DOHH2 (cell line): ENCODE measurements around the gene RCAN2.

Experiments
- H3F3A ChIP-seq: fragments of 200-600 bp; sonication (generic), shearing (Covaris generic); 2 replicates; pipeline ENCODE4 v1.6.0; 2016; ENCODE audit warnings: antibody characterized with exemption, mild to moderate bottlenecking; ENCODE audit not compliant: control insufficient read depth, insufficient read depth
- H3K27ac ChIP-seq: fragments of 200-600 bp; sonication (generic); 2 replicates; pipeline ENCODE4 v1.5.1; 2014; ENCODE audit warnings: low read depth, mild to moderate bottlenecking, low read length, moderate library complexity
- H3K27me3 ChIP-seq: fragments of 200-600 bp; sonication (generic); 2 replicates; pipeline ENCODE4 v1.6.1; 2014; ENCODE audit warnings: mild to moderate bottlenecking, low read length, mixed read lengths; ENCODE audit not compliant: control insufficient read depth
- H3K36me3 ChIP-seq: fragments of 200-600 bp; sonication (generic); 2 replicates; pipeline ENCODE4 v1.6.1; 2014; ENCODE audit warnings: mild to moderate bottlenecking, low read length, moderate library complexity, mixed read lengths; ENCODE audit not compliant: control insufficient read depth
- H3K4me1 ChIP-seq: fragments of 200-600 bp; sonication (generic); 2 replicates; pipeline ENCODE4 v1.6.1; 2014; ENCODE audit warnings: mild to moderate bottlenecking, low read length, mixed read lengths; ENCODE audit not compliant: control insufficient read depth
- H3K4me2 ChIP-seq: fragments of 200-600 bp; sonication (generic); 2 replicates; pipeline ENCODE4 v1.6.0; 2014; ENCODE audit warnings: mild to moderate bottlenecking, low read length, moderate library complexity
- H3K4me3 ChIP-seq: fragments of 200-600 bp; sonication (generic); 2 replicates; pipeline ENCODE4 v1.5.1; 2014; ENCODE audit warnings: mild to moderate bottlenecking, low read length, mixed read lengths
- H3K79me2 ChIP-seq: fragments of 200-600 bp; sonication (generic); 2 replicates; pipeline ENCODE4 v1.6.1; 2014; ENCODE audit warnings: mild to moderate bottlenecking, low read length, mixed read lengths; ENCODE audit not compliant: control insufficient read depth
- H3K9me2 ChIP-seq: fragments of 200-600 bp; sonication (generic); replicated peaks from 2 replicates; pipeline ENCODE4 v1.6.1; 2014; ENCODE audit warnings: mild to moderate bottlenecking, low read length, mixed read lengths; ENCODE audit not compliant: control insufficient read depth
- H3K9me3 ChIP-seq: fragments of 200-600 bp; sonication (generic); 2 replicates; pipeline ENCODE4 v1.6.1; 2014; ENCODE audit warnings: antibody characterized with exemption, low read length, mixed read lengths; ENCODE audit not compliant: control insufficient read depth, insufficient read depth
- H4K20me1 ChIP-seq: fragments of 200-600 bp; sonication (generic); 2 replicates; pipeline ENCODE4 v1.6.0; 2014; ENCODE audit warnings: low read depth, mild to moderate bottlenecking, antibody characterized with exemption, low read length, moderate library complexity; ENCODE audit not compliant: control insufficient read depth, insufficient read depth
- CTCF ChIP-seq: fragments of 200-600 bp; sonication (generic); IDR thresholded peaks from one replicate; pipeline ENCODE4 v1.5.1; 2014; ENCODE audit warnings: antibody characterized with exemption, mild to moderate bottlenecking, low read depth, low read length; ENCODE audit not compliant: poor library complexity, severe bottlenecking
- EZH2phosphoT487 ChIP-seq: fragments of 200-600 bp; sonication (generic); IDR thresholded peaks from 2 replicates; pipeline ENCODE4 v1.6.1; 2017; ENCODE audit warnings: borderline replicate concordance, mild to moderate bottlenecking, antibody characterized with exemption, low read length, moderate library complexity, mixed read lengths

The RCAN2 gene

DNA sequence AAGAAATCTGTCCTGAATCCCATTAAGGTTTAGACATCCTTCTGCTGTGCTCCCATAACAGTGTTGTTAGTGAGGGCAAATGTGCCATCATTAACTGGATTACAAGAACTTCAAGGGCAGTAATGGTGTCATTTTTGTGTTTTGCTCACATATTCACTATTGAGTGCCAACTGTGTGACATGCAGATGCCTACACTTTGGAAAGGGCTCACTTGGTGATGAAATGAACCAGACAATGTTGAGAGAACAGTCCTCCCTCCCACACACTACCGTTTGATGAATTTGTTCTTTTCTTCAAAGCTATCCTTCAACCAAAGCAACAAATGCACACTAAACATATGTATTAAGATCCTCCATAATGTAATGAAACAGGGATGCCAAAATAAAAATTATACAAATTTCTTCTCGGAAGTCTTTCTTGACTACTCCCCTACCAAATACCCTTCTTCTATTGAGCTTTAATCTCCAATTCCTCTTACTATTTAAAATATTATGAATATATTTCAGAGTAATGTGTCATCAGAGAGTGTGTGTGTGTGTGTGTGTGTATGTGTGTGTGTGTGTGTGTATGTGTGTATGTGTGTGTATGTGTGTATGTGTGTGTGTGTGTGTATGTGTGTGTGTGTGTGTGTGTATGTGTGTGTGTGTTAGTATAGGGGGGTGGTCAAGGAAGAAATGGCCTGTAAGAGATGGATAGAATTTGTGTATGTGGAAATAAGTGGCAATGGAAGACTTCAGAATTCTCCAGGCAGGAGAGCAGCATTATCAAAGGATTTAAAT is 228.1 kb downstream of the RCAN2 start:
- no peaks in the 10 kb centered on the region for H3K9me2 ChIP-seq
- H3K4me2 ChIP-seq, result no peak overlapping the region
- no peaks in the 10 kb centered on the region for H4K20me1 ChIP-seq
- no peaks in the 10 kb centered on the region for H3K4me1 ChIP-seq
- no peak overlapping the region for H3K4me3 ChIP-seq
- TF ChIP-seq CTCF (no peak), EZH2phosphoT487 (no peak)
- no peaks in the 10 kb centered on the region for H3K9me3 ChIP-seq
- no peaks in the 10 kb centered on the region for H3K79me2 ChIP-seq
- H3K27ac ChIP-seq, result no peak overlapping the region
- H3K36me3 ChIP-seq, result no peaks in the 10 kb centered on the region
- H3F3A ChIP-seq, result no peaks in the 10 kb centered on the region
- H3K27me3 ChIP-seq, result no peaks in the 10 kb centered on the region

GRCh38 chr6:46258249-46258648 is 233.0 kb downstream of the RCAN2 start:
- Histone ChIP-seq H3K4me1 (no peaks in the 10 kb centered on the region), H3K4me2 (no peak overlapping the region), H3K4me3 (no peak overlapping the region), H3K79me2 (no peaks in the 10 kb centered on the region), H3K9me2 (no peaks in the 10 kb centered on the region), H3K9me3 (no peaks in the 10 kb centered on the region), H4K20me1 (no peaks in the 10 kb centered on the region), H3F3A (no peaks in the 10 kb centered on the region), H3K27me3 (no peaks in the 10 kb centered on the region; the same call in 1 of the 2 replicates), H3K27ac (no peak overlapping the region), H3K36me3 (no peaks in the 10 kb centered on the region)
- TF ChIP-seq EZH2phosphoT487, result no peak
- TF ChIP-seq CTCF, result no peak

- Histone ChIP-seq H3K4me2 (no peak overlapping the region), H3F3A (no peaks in the 10 kb centered on the region), H3K27ac (no peak overlapping the region), H3K4me3 (no peak overlapping the region), H3K9me3 (no peaks in the 10 kb centered on the region), H3K9me2 (no peaks in the 10 kb centered on the region), H3K36me3 (no peaks in the 10 kb centered on the region), H4K20me1 (no peaks in the 10 kb centered on the region), H3K79me2 (no peaks in the 10 kb centered on the region), H3K27me3 (no peaks in the 10 kb centered on the region; the same call in 1 of the 2 replicates), H3K4me1 (no peaks in the 10 kb centered on the region)
- no peak for TF ChIP-seq EZH2phosphoT487
- no peak for TF ChIP-seq CTCF
Measured at GRCh38 chr6:46255528-46255927, 235.7 kb downstream of the RCAN2 start.
